GM19099 (cell line): ENCODE measurements around the gene GAK.

ENCODE experiments used
- POLR2A ChIP-seq: IDR thresholded peaks from 3 replicates; pipeline ENCODE4 v1.6.1; 2011; ENCODE audit warnings: low read depth; ENCODE audit not compliant: insufficient read length; ENCODE audit errors: extremely low read depth

The GAK gene

GRCh38 chr4:834368-835147 is 97.6 kb downstream of the GAK start:
- TF ChIP-seq POLR2A = no peak

DNA sequence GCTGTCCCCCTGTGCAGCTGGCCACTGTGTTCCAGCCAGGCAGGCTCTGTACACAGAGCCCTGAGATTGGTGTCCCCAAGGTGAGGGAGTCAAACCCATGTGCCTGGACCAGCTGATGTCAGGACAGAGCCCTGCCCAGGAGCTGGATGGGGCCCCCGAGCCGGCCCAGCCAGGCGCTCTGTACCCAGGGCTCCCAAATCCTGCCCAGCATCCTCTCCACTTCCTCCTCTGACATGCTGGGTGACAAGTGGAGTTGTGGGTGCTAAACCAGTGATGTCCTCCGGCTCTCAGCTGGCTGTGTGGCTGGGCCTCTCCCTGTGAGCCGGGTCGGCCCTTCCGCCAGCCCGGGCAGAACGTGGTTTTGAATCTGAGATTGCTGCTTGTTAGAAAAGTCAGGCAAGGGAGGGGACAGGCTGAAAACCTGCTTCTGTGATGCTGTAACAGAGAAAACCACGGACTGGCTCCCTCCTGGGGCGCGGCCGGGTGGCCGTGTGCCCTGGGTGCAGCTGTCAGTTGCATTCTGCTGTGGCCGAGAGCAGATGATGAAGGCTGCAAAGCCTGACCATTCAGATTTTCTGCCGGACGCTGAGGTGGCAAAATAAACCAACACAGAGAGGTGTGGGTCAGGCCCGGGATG is 98.3 kb downstream of the GAK start:
- TF ChIP-seq POLR2A = no peak

DNA sequence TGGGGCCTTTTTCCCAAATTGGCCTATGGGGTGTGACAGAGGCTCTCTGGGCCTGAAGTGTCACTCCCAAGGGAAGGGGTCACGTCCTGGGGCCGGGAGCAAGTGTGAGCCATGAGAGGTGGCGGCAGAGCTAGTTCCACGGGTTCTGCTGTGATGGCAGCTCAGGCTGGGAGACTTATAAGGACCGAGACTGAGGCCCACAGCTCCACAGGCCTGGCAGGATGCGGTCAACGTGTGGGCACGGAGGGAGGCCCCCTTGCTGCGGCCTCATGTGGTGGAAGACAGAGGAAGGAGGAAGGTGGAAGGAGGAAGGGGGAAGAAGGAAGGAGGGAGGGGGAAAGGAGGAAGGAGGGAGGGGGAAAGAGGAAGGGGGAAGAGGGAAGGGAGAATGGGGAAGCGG is 99.0 kb downstream of the GAK start:
- TF ChIP-seq POLR2A = no peak

- TF ChIP-seq POLR2A = no peak
Observed at GRCh38 chr4:832536-832935, 99.6 kb downstream of the GAK start.

GRCh38 chr4:832108-832507 is 100.0 kb downstream of the GAK start:
- no peak for TF ChIP-seq POLR2A

GRCh38 chr4:831483-831805 is 100.7 kb downstream of the GAK start:
- TF ChIP-seq POLR2A = no peak

- TF ChIP-seq POLR2A = no peak
Observed at GRCh38 chr4:830601-831482, 101.3 kb downstream of the GAK start.

GRCh38 chr4:829761-830600 is 102.1 kb downstream of the GAK start:
- no peak for TF ChIP-seq POLR2A

- TF ChIP-seq POLR2A = no peak
Observed at GRCh38 chr4:829291-829690, 102.8 kb downstream of the GAK start.

- TF ChIP-seq POLR2A = no peak
Observed at GRCh38 chr4:828641-829271, 103.4 kb downstream of the GAK start.

GRCh38 chr4:827209-828081 is 104.7 kb downstream of the GAK start:
- TF ChIP-seq POLR2A = no peak

DNA sequence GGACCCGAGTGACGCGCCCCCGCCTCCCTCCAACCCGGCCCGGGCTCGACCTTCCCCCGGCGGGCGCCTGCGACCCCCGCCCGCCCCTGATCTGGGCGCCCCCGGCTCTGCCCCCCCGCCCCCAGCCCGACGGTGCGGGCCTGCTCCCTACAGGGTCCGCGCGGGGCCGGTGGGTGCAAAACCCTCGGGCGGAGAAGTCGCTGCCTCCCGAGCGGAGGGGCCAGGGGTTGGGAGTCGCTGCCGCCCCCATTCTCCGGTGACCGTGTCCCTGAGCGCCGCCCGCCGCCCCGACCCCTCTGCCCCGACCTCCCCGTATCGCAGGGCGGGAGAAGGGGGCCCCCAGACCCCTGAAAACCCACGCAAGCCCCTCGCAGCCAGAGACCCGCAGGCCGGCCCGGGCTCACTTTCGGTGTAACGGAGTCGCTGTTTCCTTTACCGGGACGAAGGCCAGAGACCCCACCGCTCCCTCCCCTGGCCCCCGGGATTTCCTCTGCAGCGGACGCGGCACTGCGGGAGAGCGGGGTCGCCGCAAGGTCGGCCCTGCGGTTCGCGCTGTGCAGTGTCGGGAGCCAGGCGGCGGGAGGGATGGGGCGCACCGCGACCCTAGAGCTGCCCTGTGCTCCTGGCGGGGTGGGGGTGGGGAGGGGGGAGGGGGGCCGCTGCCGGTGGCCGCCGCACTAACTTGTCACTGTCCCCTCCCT is 105.5 kb downstream of the GAK start:
- TF ChIP-seq POLR2A = no peak

- no peak for TF ChIP-seq POLR2A
Observed at GRCh38 chr4:825971-826330, 106.2 kb downstream of the GAK start, which contains the start of gene CPLX1. TSS of gene CPLX1 (minus strand) at chr4:826129. CDS start at chr4:824522, 1,607 bp downstream.
